HEK293 (cell line): Measurements from ENCODE around the gene MCUR1.
"Not testable (repeated sequence)": the region's sequence is repeated elsewhere in the genome, so short reads cannot be mapped to it uniquely, and the experiment has no call there.

Experiments used
- KLF16 ChIP-seq: fragments of 450-650 bp; formaldehyde crosslinking; IDR thresholded peaks from 2 replicates; pipeline ENCODE4 v1.5.1; 2017; ENCODE audit warnings: missing biosample characterization, missing genetic modification characterization
- PRDM1 ChIP-seq: fragments of 450-650 bp; formaldehyde crosslinking; IDR thresholded peaks from 2 replicates; pipeline ENCODE4; 2016; ENCODE audit warnings: missing biosample characterization, missing genetic modification characterization
- ZNF48 ChIP-seq: fragments of 450-650 bp; formaldehyde crosslinking; IDR thresholded peaks from 2 replicates; pipeline ENCODE4 v1.5.1; 2016; ENCODE audit warnings: missing biosample characterization, missing genetic modification characterization
- ZNF558 ChIP-seq: fragments of 450-650 bp; formaldehyde crosslinking; IDR thresholded peaks from 2 replicates; pipeline ENCODE4 v1.5.1; 2016; ENCODE audit warnings: missing biosample characterization, missing genetic modification characterization
- ZNF560 ChIP-seq: fragments of 450-650 bp; formaldehyde crosslinking; IDR thresholded peaks from 2 replicates; pipeline ENCODE4 v1.5.1; 2017; ENCODE audit warnings: missing biosample characterization, missing genetic modification characterization, borderline replicate concordance
- ZNF600 ChIP-seq: fragments of 450-650 bp; formaldehyde crosslinking; IDR thresholded peaks from 2 replicates; pipeline ENCODE4 v1.5.1; 2016; ENCODE audit warnings: missing biosample characterization, missing genetic modification characterization
- TF ChIP-seq, protein P1 (sequence below): fragments of 450-650 bp; formaldehyde crosslinking; IDR thresholded peaks from 2 replicates; pipeline ENCODE4 v1.5.1; 2016; ENCODE audit warnings: missing biosample characterization, missing genetic modification characterization
- TF ChIP-seq, protein P2 (sequence below): sonication (generic); formaldehyde crosslinking; IDR thresholded peaks from 2 replicates; pipeline ENCODE4 v1.8.1; 2022; ENCODE audit warnings: mild to moderate bottlenecking, moderate library complexity, missing genetic modification reagents

DNA sequence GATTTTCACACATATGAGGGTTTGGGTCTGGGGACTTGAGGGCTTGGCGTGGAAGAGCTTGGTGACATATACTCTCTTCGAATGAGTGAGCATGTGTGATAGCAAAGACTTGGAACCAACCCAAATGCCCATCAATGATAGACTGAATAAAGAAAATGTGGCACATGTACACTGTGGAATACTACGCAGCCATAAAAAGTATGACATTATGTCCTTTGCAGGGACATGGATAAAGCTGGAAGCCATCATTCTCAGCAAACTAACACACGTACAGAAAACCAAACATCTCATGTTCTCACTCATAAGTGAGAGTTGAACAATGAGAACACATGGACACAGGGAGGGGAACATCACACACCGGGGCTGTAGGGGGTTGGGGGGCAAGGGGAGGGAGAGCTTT is 19.7 kb upstream of the MCUR1 start:
- TF ChIP-seq, protein P1, sequence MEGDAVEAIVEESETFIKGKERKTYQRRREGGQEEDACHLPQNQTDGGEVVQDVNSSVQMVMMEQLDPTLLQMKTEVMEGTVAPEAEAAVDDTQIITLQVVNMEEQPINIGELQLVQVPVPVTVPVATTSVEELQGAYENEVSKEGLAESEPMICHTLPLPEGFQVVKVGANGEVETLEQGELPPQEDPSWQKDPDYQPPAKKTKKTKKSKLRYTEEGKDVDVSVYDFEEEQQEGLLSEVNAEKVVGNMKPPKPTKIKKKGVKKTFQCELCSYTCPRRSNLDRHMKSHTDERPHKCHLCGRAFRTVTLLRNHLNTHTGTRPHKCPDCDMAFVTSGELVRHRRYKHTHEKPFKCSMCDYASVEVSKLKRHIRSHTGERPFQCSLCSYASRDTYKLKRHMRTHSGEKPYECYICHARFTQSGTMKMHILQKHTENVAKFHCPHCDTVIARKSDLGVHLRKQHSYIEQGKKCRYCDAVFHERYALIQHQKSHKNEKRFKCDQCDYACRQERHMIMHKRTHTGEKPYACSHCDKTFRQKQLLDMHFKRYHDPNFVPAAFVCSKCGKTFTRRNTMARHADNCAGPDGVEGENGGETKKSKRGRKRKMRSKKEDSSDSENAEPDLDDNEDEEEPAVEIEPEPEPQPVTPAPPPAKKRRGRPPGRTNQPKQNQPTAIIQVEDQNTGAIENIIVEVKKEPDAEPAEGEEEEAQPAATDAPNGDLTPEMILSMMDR (tag by site-specific recombination) = not testable (repeated sequence)
- not testable (repeated sequence) for TF ChIP-seq ZNF560, ZNF48, KLF16, PRDM1, ZNF600, ZNF558 (tag by site-specific recombination)
- TF ChIP-seq, protein P2, sequence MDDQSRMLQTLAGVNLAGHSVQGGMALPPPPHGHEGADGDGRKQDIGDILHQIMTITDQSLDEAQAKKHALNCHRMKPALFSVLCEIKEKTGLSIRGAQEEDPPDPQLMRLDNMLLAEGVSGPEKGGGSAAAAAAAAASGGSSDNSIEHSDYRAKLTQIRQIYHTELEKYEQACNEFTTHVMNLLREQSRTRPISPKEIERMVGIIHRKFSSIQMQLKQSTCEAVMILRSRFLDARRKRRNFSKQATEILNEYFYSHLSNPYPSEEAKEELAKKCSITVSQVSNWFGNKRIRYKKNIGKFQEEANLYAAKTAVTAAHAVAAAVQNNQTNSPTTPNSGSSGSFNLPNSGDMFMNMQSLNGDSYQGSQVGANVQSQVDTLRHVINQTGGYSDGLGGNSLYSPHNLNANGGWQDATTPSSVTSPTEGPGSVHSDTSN (CRISPR knock-in tag) = not testable (repeated sequence)
